Stimulated activated CD4-positive, alpha-beta T cell treated with anti-CD3 and anti-CD28 coated beads, Interleukin-12 subunit alpha, Interleukin-12 subunit beta, amount 100 ng/mL, for 4 hours (primary cell): ENCODE data around the gene PRR5.

ENCODE experiments used
- DNase-seq: peaks from one replicate; pipeline ENCODE4 v3.0.0-alpha.2; 2020

PRR5 gene

DNA sequence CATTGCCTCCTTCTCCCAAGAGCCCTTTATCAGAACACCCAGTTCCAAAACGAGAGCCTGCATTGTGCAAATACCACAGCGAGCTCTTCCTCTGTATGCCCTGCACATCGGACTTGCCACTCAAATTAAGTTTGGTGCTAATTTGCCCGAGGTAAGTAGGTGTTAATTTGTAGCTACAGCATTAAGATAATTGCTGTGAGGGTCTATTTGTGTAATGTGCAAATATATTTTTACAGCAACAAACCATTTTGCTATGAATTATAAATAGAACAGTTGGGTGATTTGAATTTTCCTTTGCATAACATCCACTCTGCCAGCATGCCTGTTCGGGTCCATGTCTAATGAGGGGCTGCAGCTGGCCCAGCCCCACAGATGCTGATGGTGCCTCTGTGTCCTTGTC lies 58.5 kb downstream of the PRR5 start:
- no peak for DNase-seq

GRCh38 chr22:44761025-44761424 lies 59.0 kb downstream of the PRR5 start:
- no peak for DNase-seq

DNA sequence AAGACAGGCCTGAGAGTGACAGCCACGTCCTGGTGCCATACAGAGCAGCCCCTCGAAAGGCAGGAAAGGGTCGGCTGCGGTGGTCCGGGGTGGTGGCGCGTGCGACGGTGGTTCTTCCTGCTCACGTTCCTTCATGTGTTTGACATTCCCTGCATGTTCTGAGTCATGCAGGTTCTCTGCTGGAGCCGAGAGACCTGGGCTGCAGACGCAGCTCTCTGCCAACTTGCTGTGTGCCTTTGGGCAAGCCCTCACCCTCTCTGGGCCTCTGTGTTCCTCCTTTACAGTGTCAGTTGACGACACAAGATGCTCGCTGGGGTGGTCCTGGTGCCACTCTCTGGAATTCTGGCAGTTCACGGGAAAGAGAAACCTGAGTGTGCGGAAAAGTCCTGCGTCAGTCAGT lies 62.4 kb downstream of the PRR5 start:
- DNase-seq = no peak

DNA sequence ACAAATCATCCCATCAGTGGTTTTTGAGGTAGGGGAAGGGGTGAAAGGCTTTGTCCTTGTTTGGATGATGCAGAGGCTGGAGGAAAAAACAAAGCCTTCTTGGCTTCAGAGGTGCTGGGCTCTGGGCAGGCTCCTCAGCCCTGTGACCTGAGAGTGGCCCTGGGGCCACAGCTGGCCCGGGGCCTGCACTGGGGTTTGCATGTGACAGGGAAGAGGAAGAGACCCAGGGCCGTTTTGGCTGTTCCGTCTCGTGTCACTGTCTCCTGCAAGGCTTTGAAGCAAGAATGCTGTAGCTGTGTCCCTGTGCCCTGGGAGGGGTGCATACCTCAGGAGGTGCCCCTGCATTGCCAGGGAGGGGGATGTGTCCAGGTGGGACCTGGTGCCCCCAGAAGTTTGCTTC lies 63.0 kb downstream of the PRR5 start:
- no peak for DNase-seq

DNA sequence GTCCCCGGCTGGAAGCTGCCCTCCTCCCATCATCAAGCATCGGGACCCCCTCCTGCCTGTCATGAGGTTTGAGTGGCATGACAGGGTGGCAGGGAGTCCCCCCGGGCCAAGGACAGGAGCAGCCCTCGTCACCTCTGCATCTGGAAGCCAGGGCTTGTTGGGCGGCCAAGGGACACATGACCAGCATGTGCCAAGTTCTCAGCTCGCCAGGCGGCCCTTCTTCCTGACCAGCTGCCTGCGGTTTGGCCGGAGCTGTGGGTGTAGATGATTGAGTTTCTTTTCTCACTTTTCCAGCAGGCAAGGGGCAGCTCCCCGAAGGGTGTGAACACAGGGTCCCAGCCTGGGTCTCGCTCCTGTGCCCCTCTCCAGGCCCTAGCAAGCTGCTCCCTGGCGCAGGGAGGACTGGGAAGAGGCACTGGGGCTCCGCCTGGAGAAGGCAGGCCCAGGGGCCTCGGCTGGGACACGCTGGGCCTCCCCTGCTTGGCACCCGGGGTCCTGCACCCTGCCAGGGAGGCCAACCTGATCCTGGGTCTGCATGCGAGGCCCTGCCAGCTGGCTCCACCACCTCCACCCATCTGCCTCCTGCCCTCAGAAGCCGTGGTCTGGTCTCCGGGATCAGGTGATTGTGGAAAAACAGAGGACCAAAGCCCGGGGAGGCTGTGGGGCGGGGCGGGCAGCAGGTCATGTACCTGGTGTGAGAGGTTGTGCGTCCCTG lies 63.7 kb downstream of the PRR5 start:
- DNase-seq = no peak

- no peak for DNase-seq
Observed at GRCh38 chr22:44773082-44773481, 71.1 kb downstream of the PRR5 start.

- DNase-seq = no peak
Observed at GRCh38 chr22:44775862-44776261, 73.9 kb downstream of the PRR5 start.

GRCh38 chr22:44776605-44777363 lies 74.8 kb downstream of the PRR5 start:
- DNase-seq = no peak

- DNase-seq = no peak
Observed at GRCh38 chr22:44777364-44777755, 75.4 kb downstream of the PRR5 start.

GRCh38 chr22:44780876-44781449 lies 79.0 kb downstream of the PRR5 start:
- no peak for DNase-seq

DNA sequence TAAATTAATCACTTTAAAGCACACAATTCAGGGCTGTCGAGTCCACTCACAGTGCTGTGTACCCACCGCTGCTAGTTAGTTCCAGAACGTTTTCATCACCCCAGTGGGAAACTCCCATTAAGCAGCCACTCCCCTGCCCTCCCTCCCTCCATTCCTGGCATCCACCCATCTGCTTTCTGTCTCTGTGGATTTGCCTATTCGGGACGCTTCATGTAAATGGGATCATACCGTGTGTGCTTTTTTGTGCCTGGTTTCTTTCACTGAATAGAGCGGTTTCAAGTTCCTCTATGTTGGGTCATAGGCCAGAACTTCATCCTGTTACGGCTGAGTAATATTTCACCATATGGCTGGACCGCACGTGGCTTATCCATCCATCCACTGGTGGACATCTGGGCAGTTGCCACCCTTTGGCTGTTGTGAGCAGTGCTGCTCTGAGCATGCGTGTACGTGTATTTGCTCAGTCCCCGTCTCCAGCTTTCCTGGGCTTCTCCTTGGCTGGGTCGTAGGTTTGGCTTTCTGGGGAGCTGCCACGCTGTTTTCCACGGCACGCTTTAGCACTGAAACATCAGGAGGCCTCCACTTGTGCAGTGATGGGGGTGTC lies 80.5 kb downstream of the PRR5 start:
- DNase-seq = no peak

GRCh38 chr22:44783091-44783490 lies 81.1 kb downstream of the PRR5 start:
- no peak for DNase-seq

- no peak for DNase-seq
Observed at GRCh38 chr22:44783581-44783980, 81.6 kb downstream of the PRR5 start.

GRCh38 chr22:44786136-44786535 lies 84.1 kb downstream of the PRR5 start:
- DNase-seq = no peak

GRCh38 chr22:44786610-44787009 lies 84.6 kb downstream of the PRR5 start:
- no peak for DNase-seq
